Endothelial cell of umbilical vein (primary cell): ENCODE measurements around the gene E2F2.

ENCODE experiments used
- EZH2 ChIP-seq: IDR thresholded peaks from 2 replicates; pipeline ENCODE4 v1.6.1; 2012; ENCODE audit warnings: borderline replicate concordance, low read depth, mild to moderate bottlenecking, moderate library complexity, low read length, inconsistent platforms; ENCODE audit not compliant: severe bottlenecking
- GATA2 ChIP-seq: IDR thresholded peaks from 2 replicates; pipeline ENCODE4 v1.7.0; 2011; ENCODE audit warnings: low read depth, mild to moderate bottlenecking, moderate library complexity, mixed read lengths, low read length; ENCODE audit not compliant: insufficient read length, insufficient read depth
- POLR2A ChIP-seq: IDR thresholded peaks from 2 replicates; pipeline ENCODE4 v1.6.1; 2012; ENCODE audit warnings: low read depth, mild to moderate bottlenecking, control low read depth, low read length
- POLR2AphosphoS5 ChIP-seq: IDR thresholded peaks from 2 replicates; pipeline ENCODE4 v1.6.1; 2012; ENCODE audit warnings: low read depth, mild to moderate bottlenecking, control low read depth, low read length, moderate library complexity; ENCODE audit not compliant: insufficient read depth
- TF ChIP-seq, protein P1 (sequence below), 2 donors: IDR thresholded peaks; 1 replicate in 1 of 2; 2 replicates in 1 of 2; pipeline ENCODE4 v1.5.1; 2011; ENCODE audit warnings: low read length in 2 of 2, mild to moderate bottlenecking in 2 of 2, moderate library complexity in 2 of 2, control low read depth in 1 of 2, inconsistent platforms in 1 of 2, low read depth in 1 of 2; ENCODE audit not compliant: insufficient read depth in 1 of 2; ENCODE audit errors: extremely low read depth in 1 of 2

DNA sequence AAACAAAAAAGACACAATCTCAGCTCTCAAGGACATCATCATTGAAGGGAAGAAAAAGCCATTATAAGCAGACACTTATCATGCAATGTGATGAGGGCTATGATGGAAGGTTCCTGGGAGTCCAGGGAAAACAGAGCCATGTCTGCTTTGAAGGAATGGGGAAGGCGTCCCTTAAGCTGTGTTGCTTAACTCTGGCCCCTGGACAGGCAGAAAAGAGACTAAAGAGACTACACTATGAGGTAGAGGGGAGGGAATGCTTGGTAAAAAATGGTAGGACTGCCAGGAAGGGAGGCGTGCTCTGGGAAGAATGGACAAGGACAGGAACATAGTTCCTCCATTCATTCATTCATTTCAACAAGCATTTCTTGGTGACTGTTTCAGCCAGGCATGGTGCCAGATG lies 68.3 kb downstream of the E2F2 start:
- TF ChIP-seq POLR2AphosphoS5 (no peak), POLR2A (no peak), EZH2 (no peak), GATA2 (no peak)
- TF ChIP-seq, protein P1, sequence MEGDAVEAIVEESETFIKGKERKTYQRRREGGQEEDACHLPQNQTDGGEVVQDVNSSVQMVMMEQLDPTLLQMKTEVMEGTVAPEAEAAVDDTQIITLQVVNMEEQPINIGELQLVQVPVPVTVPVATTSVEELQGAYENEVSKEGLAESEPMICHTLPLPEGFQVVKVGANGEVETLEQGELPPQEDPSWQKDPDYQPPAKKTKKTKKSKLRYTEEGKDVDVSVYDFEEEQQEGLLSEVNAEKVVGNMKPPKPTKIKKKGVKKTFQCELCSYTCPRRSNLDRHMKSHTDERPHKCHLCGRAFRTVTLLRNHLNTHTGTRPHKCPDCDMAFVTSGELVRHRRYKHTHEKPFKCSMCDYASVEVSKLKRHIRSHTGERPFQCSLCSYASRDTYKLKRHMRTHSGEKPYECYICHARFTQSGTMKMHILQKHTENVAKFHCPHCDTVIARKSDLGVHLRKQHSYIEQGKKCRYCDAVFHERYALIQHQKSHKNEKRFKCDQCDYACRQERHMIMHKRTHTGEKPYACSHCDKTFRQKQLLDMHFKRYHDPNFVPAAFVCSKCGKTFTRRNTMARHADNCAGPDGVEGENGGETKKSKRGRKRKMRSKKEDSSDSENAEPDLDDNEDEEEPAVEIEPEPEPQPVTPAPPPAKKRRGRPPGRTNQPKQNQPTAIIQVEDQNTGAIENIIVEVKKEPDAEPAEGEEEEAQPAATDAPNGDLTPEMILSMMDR (IDR thresholded peaks at IDR 0.05; ENCODE audit: extremely low read depth in 1 of 2, insufficient read depth in 1 of 2, low read depth in 1 of 2, low read length in 2 of 2): no peak
